Stomach smooth muscle (tissue), 2 donors: Measurements from ENCODE around the gene LDLRAD3.

ENCODE experiments used
- H3K27ac ChIP-seq: one replicate; pipeline ENCODE4 v1.7.0; 2013; ENCODE audit warnings: mild to moderate bottlenecking, low read length, inconsistent platforms
- H3K27me3 ChIP-seq, 2 donors: one replicate each; pipeline ENCODE4 v1.7.0; 2013; ENCODE audit warnings: low read length in 2 of 2; ENCODE audit not compliant: insufficient read depth in 2 of 2, control insufficient read depth in 1 of 2
- H3K36me3 ChIP-seq, 2 donors: one replicate each; pipeline ENCODE4 v1.7.0; 2013; ENCODE audit warnings: low read length in 2 of 2; ENCODE audit not compliant: control insufficient read depth in 2 of 2, insufficient read depth in 2 of 2
- H3K4me1 ChIP-seq: one replicate; pipeline ENCODE4 v1.7.0; 2013; ENCODE audit warnings: low read length; ENCODE audit not compliant: control insufficient read depth, insufficient read depth
- H3K4me3 ChIP-seq, 2 donors: one replicate each; pipeline ENCODE4 v1.7.0; 2013; ENCODE audit warnings: low read length in 2 of 2
- H3K9ac ChIP-seq, 2 donors: one replicate each; pipeline ENCODE4 v1.7.0; 2013; ENCODE audit warnings: low read length in 2 of 2, mild to moderate bottlenecking in 1 of 2
- H3K9me3 ChIP-seq, 2 donors: one replicate each; pipeline ENCODE4 v1.7.0; 2013; ENCODE audit warnings: low read length in 2 of 2; ENCODE audit not compliant: control insufficient read depth in 2 of 2
- donor health status: healthy.
- donor health status: Pancreatic carcinoma.

The LDLRAD3 gene

GRCh38 chr11:36019005-36019596 is 75.2 kb downstream of the LDLRAD3 start:
- Histone ChIP-seq H3K9ac (no peak overlapping the region), H3K4me1 (peaks cover 6% of the 10 kb centered on the region), H3K9me3 (no peaks in the 10 kb centered on the region), H3K36me3 (no peaks in the 10 kb centered on the region), H3K4me3 (no peak overlapping the region), H3K27ac (no peak overlapping the region), H3K27me3 (no peaks in the 10 kb centered on the region)

GRCh38 chr11:36019722-36020121 is 75.9 kb downstream of the LDLRAD3 start:
- Histone ChIP-seq H3K9me3 (no peaks in the 10 kb centered on the region), H3K4me1 (peaks cover 6% of the 10 kb centered on the region), H3K4me3 (no peak overlapping the region), H3K27me3 (no peaks in the 10 kb centered on the region), H3K27ac (no peak overlapping the region), H3K36me3 (no peaks in the 10 kb centered on the region), H3K9ac (no peak overlapping the region)

- no peaks in the 10 kb centered on the region for H3K27me3 ChIP-seq
- no peak overlapping the region for H3K9ac ChIP-seq
- H3K9me3 ChIP-seq, result no peaks in the 10 kb centered on the region
- no peaks in the 10 kb centered on the region for H3K4me1 ChIP-seq
- H3K27ac ChIP-seq, result no peak overlapping the region
- no peak overlapping the region for H3K4me3 ChIP-seq
- H3K36me3 ChIP-seq, result no peaks in the 10 kb centered on the region
These were observed 79.0 kb downstream of the LDLRAD3 start for GRCh38 chr11:36022882-36023281.

GRCh38 chr11:36023922-36024321 is 80.1 kb downstream of the LDLRAD3 start:
- no peak overlapping the region for H3K27ac ChIP-seq
- H3K9ac ChIP-seq, result no peak overlapping the region
- H3K4me1 ChIP-seq, result no peaks in the 10 kb centered on the region
- no peak overlapping the region for H3K4me3 ChIP-seq
- H3K9me3 ChIP-seq, result no peaks in the 10 kb centered on the region
- H3K36me3 ChIP-seq, result no peaks in the 10 kb centered on the region
- H3K27me3 ChIP-seq, result no peaks in the 10 kb centered on the region

GRCh38 chr11:36024716-36025115 is 80.9 kb downstream of the LDLRAD3 start:
- Histone ChIP-seq H3K9ac (no peak overlapping the region), H3K27me3 (no peaks in the 10 kb centered on the region), H3K4me3 (no peak overlapping the region), H3K9me3 (no peaks in the 10 kb centered on the region), H3K4me1 (no peaks in the 10 kb centered on the region), H3K36me3 (no peaks in the 10 kb centered on the region), H3K27ac (no peak overlapping the region)

GRCh38 chr11:36026315-36026968 is 82.6 kb downstream of the LDLRAD3 start:
- no peak overlapping the region for H3K27ac ChIP-seq
- H3K9me3 ChIP-seq, result no peaks in the 10 kb centered on the region
- no peak overlapping the region for H3K4me3 ChIP-seq
- H3K36me3 ChIP-seq, result no peaks in the 10 kb centered on the region
- H3K9ac ChIP-seq, result no peak overlapping the region
- peaks cover 14% of the 10 kb centered on the region for H3K4me1 ChIP-seq
- no peaks in the 10 kb centered on the region for H3K27me3 ChIP-seq

- no peak overlapping the region for H3K4me3 ChIP-seq
- H3K4me1 ChIP-seq, result peaks cover 20% of the 10 kb centered on the region
- no peaks in the 10 kb centered on the region for H3K36me3 ChIP-seq
- H3K9me3 ChIP-seq, result no peaks in the 10 kb centered on the region
- no peak overlapping the region for H3K9ac ChIP-seq
- no peaks in the 10 kb centered on the region for H3K27me3 ChIP-seq
- H3K27ac ChIP-seq, result no peak overlapping the region
These were observed 83.9 kb downstream of the LDLRAD3 start for GRCh38 chr11:36027731-36028130.

- Histone ChIP-seq H3K4me1 (peaks cover 20% of the 10 kb centered on the region), H3K27me3 (no peaks in the 10 kb centered on the region), H3K9me3 (no peaks in the 10 kb centered on the region), H3K27ac (no peak overlapping the region), H3K9ac (no peak overlapping the region), H3K36me3 (no peaks in the 10 kb centered on the region), H3K4me3 (no peak overlapping the region)
These were observed 85.8 kb downstream of the LDLRAD3 start for GRCh38 chr11:36029616-36030015.

GRCh38 chr11:36030731-36031281 is 86.9 kb downstream of the LDLRAD3 start:
- Histone ChIP-seq H3K4me3 (no peak overlapping the region), H3K9me3 (no peaks in the 10 kb centered on the region), H3K4me1 (peaks cover 20% of the 10 kb centered on the region), H3K27ac (no peak overlapping the region), H3K27me3 (no peaks in the 10 kb centered on the region), H3K36me3 (no peaks in the 10 kb centered on the region), H3K9ac (no peak overlapping the region)

GRCh38 chr11:36033082-36033751 is 89.4 kb downstream of the LDLRAD3 start:
- no peaks in the 10 kb centered on the region for H3K36me3 ChIP-seq
- no peak overlapping the region for H3K27ac ChIP-seq
- no peaks in the 10 kb centered on the region for H3K9me3 ChIP-seq
- H3K27me3 ChIP-seq, result no peaks in the 10 kb centered on the region
- H3K4me1 ChIP-seq, result peaks cover 28% of the 10 kb centered on the region
- H3K4me3 ChIP-seq, result no peak overlapping the region
- H3K9ac ChIP-seq, result no peak overlapping the region

- Histone ChIP-seq H3K27ac (no peak overlapping the region), H3K4me3 (no peak overlapping the region), H3K27me3 (no peaks in the 10 kb centered on the region), H3K9ac (no peak overlapping the region), H3K36me3 (no peaks in the 10 kb centered on the region), H3K9me3 (no peaks in the 10 kb centered on the region), H3K4me1 (peaks cover 28% of the 10 kb centered on the region)
These were observed 90.1 kb downstream of the LDLRAD3 start for GRCh38 chr11:36033936-36034335.
